Endothelial cell (in vitro differentiated cells): Measurements from ENCODE around the gene ZIC5. TPM values are rescaled to one million over a fixed set of nuclear protein-coding genes. Genes with fewer than 3 reads are reported as not detected.

ENCODE experiments used
- DNase-seq: peaks from one replicate; pipeline ENCODE4 v3.0.0; 2021; ENCODE audit warnings: low spot score
- H3K27ac Mint-ChIP-seq: one replicate; pipeline ENCODE4 v1.8.0; 2021; ENCODE audit warnings: mixed read lengths, inconsistent platforms; ENCODE audit not compliant: unreplicated experiment
- H3K27me3 Mint-ChIP-seq: one replicate; pipeline ENCODE4 v1.8.0; 2021; ENCODE audit warnings: mild to moderate bottlenecking, moderate library complexity, mixed read lengths, inconsistent platforms; ENCODE audit not compliant: unreplicated experiment
- H3K36me3 Mint-ChIP-seq: one replicate; pipeline ENCODE4 v1.8.0; 2021; ENCODE audit warnings: mild to moderate bottlenecking, low read depth, mixed read lengths, inconsistent platforms; ENCODE audit not compliant: unreplicated experiment
- H3K4me1 Mint-ChIP-seq: one replicate; pipeline ENCODE4 v1.8.0; 2021; ENCODE audit warnings: mild to moderate bottlenecking, mixed read lengths, inconsistent platforms; ENCODE audit not compliant: unreplicated experiment
- H3K4me3 Mint-ChIP-seq: one replicate; pipeline ENCODE4 v1.8.0; 2021; ENCODE audit warnings: mild to moderate bottlenecking, mixed read lengths, inconsistent platforms; ENCODE audit not compliant: unreplicated experiment
- H3K9me3 Mint-ChIP-seq: one replicate; pipeline ENCODE4 v1.8.0; 2021; ENCODE audit warnings: mixed read lengths, inconsistent platforms; ENCODE audit not compliant: unreplicated experiment
- CTCF ChIP-seq: fragments of 200-600 bp; sonication (generic); IDR thresholded peaks from one replicate; pipeline ENCODE4 v1.5.0; 2021; ENCODE audit warnings: antibody characterized with exemption; ENCODE audit not compliant: unreplicated experiment
- total RNA-seq: library from RNA; stranded (reverse); fragmentation: NEBNext Ultra II Directional; extraction: Animal tissue kit (Norgen Biotek cat#: 25700); gene quantifications from one replicate; pipeline ENCODE4 v1.2.1, GENCODE V29; 2021; ENCODE audit not compliant: unreplicated experiment

Gene ZIC5
- total RNA-seq, 1 donor from 2014 or later: 0.10 TPM

- Mint-ChIP-seq H3K4me1 (peaks cover 11% of the 10 kb centered on the region), H3K36me3 (no peaks in the 10 kb centered on the region), H3K27me3 (peaks cover 27% of the 10 kb centered on the region), H3K9me3 (no peaks in the 10 kb centered on the region), H3K27ac (no peak overlapping the region), H3K4me3 (no peak overlapping the region)
- DNase-seq: no peak
- no peak for TF ChIP-seq CTCF
These were observed 4.1 kb upstream of the ZIC5 start for GRCh38 chr13:99975626-99976025.

- Mint-ChIP-seq H3K27ac (no peak overlapping the region), H3K4me1 (peaks cover 12% of the 10 kb centered on the region), H3K36me3 (no peaks in the 10 kb centered on the region), H3K27me3 (peaks cover 28% of the 10 kb centered on the region), H3K9me3 (no peaks in the 10 kb centered on the region), H3K4me3 (no peak overlapping the region)
- DNase-seq: peak; percentile 14
- TF ChIP-seq CTCF: no peak
These were observed 3.5 kb upstream of the ZIC5 start for GRCh38 chr13:99974939-99975561.

- Mint-ChIP-seq H3K27ac (no peak overlapping the region), H3K36me3 (no peaks in the 10 kb centered on the region), H3K4me1 (peaks cover 15% of the 10 kb centered on the region), H3K4me3 (no peak overlapping the region), H3K27me3 (peaks cover 31% of the 10 kb centered on the region), H3K9me3 (no peaks in the 10 kb centered on the region)
- DNase-seq: no peak
- TF ChIP-seq CTCF: no peak
These were observed 2.9 kb upstream of the ZIC5 start for GRCh38 chr13:99974296-99974938.

GRCh38 chr13:99973808-99974185, 2.2 kb upstream of the ZIC5 start:
- Mint-ChIP-seq H3K27me3 (peaks cover 32% of the 10 kb centered on the region), H3K4me3 (no peak overlapping the region), H3K27ac (no peak overlapping the region), H3K36me3 (no peaks in the 10 kb centered on the region), H3K9me3 (no peaks in the 10 kb centered on the region), H3K4me1 (peaks cover 17% of the 10 kb centered on the region)
- no peak for DNase-seq
- no peak for TF ChIP-seq CTCF

GRCh38 chr13:99973163-99973807, 1.7 kb upstream of the ZIC5 start:
- no peak for DNase-seq
- Mint-ChIP-seq H3K4me3 (no peak overlapping the region), H3K27me3 (peaks cover 31% of the 10 kb centered on the region), H3K36me3 (no peaks in the 10 kb centered on the region), H3K4me1 (peaks cover 14% of the 10 kb centered on the region), H3K9me3 (no peaks in the 10 kb centered on the region), H3K27ac (no peak overlapping the region)
- no peak for TF ChIP-seq CTCF
